PFSK-1 (cell line): Measurements from ENCODE around the gene CD63.

Experiments used
- FOXP2 ChIP-seq: optimal IDR thresholded peaks from 2 replicates; pipeline ENCODE3; 2011; ENCODE audit warnings: borderline replicate concordance, control low read depth, inconsistent platforms; ENCODE audit not compliant: insufficient read depth; ENCODE audit errors: extremely low read length, extremely low read depth
- POLR2AphosphoS5 ChIP-seq: IDR thresholded peaks from 2 replicates; pipeline ENCODE4 v1.6.1; 2012; ENCODE audit warnings: low read depth, mild to moderate bottlenecking, control low read depth, low read length, moderate library complexity
- REST ChIP-seq, 2 experiments: IDR thresholded peaks; 2 replicates each; pipeline versions ENCODE4 v1.6.1 to v1.8.0; 2011 to 2012; ENCODE audit warnings: low read depth in 2 of 2, low read length in 2 of 2, control low read depth in 1 of 2, inconsistent platforms in 1 of 2, mild to moderate bottlenecking in 1 of 2, moderate library complexity in 1 of 2; ENCODE audit not compliant: insufficient read depth in 1 of 2
- TAF1 ChIP-seq: IDR thresholded peaks from 2 replicates; pipeline ENCODE4 v1.6.1; 2012; ENCODE audit warnings: low read length, control low read depth, borderline replicate concordance; ENCODE audit not compliant: insufficient read depth

DNA sequence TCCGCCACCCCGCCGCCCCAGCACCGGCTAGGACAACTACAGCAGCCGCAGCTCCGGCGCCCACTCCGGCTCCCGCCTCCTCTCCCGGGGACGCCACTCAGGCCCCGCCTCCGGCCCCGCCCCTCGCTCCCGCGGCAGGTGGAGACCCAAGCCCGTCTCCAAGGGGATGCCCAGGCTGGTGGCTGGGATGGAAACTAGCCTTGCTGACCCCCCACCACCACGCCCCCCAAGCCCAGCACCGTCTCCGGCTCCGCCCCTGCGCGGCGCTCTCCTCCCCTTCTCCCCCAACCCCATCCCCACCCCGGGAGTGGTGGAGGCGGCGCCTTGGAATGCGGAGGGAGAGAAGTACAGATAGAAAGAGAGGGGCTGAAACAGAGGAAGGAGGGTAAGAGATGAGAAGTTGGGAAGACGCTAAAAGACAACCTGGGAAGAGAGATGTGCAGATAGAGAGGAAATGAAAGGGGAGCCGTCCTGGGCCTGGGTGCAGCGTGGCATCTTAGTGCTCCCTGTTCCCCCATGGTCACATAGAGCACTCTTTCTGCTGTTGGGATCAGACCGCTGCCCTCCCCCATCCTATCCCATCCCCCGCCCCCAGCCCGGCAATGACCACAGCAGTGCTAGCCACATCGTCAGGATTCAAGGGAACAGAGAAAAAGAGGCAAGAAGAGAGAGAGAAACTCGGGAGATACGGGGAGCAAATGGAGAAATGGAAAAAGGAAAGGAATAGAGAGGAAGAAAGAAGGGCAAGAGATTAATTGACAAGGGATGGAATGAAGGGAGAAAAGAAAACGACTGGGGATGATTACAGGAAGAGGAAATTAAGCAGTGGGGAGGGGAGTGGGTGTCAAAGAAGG lies 20.7 kb downstream of the CD63 start, which contains the start of gene ITGA7:
- TF ChIP-seq FOXP2 (no peak), REST (IDR thresholded peaks at IDR 0.05; ENCODE audit: insufficient read depth in 1 of 2, low read depth in 2 of 2, low read length in 2 of 2) (no peak), TAF1 (no peak), POLR2AphosphoS5 (no peak)
